22Rv1 (cell line): ENCODE data around the gene HAX1.
"Not testable (repeated sequence)": the region's sequence is repeated elsewhere in the genome, so short reads cannot be mapped to it uniquely, and the experiment has no call there.

Experiments
- H3K27ac ChIP-seq: fragments of 450-650 bp; 2 replicates; pipeline ENCODE4 v1.5.1; 2017
- ZFX ChIP-seq: fragments of 450-650 bp; IDR thresholded peaks from 2 replicates; pipeline ENCODE4 v1.6.1; 2017; ENCODE audit warnings: antibody characterized with exemption, borderline replicate concordance
- TF ChIP-seq, protein P1 (sequence below): fragments of 450-650 bp; IDR thresholded peaks from 2 replicates; pipeline ENCODE4 v1.5.1; 2017; ENCODE audit warnings: mild to moderate bottlenecking

HAX1 gene

DNA sequence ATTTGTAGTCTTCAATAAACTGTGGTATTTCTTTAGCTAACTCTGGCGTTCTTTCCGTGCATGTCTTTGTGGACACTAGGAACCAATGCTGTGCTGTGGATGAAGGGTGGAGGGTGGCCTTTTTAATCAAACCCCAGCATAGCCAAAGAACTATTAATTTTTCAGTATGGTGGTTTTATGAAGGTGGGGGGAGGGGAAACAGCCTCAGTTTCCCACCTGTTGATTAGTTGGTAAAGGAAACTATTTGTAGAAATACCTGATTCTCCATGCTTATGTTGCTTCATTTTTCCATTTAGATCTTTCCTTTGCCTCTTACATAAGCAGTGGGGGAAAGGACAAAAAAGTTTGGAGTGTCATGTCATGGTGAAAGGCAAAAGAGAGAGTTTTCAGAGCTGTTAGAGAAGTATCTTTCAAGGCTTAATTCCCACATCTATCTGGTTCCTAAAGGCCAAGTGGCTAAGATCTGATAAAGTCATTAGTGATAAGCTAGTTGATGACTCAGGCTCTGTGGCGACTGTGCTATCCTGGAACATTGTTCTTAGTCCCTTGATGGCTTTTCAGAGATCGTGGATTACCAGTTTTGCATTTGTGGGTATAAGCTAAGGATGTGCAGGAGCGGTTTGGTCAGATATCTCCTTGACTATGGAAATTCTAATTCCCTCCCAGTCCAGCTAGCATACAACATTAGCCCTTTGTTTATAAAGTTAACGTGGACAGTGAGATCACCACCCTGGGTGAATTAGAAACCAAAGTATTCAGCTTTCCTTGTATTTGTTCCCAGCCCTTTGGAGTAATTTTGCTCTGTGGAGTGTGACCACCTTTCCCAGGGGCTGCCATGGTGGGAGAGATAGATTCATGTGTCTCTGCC lies 8.7 kb upstream of the HAX1 start:
- no peak overlapping the region; the same call in 1 of the 2 replicates for H3K27ac ChIP-seq
- TF ChIP-seq ZFX = no peak

GRCh38 chr1:154264454-154264853 lies 8.0 kb upstream of the HAX1 start:
- no peak overlapping the region; the same call in 1 of the 2 replicates for H3K27ac ChIP-seq
- TF ChIP-seq ZFX = no peak
- TF ChIP-seq, protein P1, sequence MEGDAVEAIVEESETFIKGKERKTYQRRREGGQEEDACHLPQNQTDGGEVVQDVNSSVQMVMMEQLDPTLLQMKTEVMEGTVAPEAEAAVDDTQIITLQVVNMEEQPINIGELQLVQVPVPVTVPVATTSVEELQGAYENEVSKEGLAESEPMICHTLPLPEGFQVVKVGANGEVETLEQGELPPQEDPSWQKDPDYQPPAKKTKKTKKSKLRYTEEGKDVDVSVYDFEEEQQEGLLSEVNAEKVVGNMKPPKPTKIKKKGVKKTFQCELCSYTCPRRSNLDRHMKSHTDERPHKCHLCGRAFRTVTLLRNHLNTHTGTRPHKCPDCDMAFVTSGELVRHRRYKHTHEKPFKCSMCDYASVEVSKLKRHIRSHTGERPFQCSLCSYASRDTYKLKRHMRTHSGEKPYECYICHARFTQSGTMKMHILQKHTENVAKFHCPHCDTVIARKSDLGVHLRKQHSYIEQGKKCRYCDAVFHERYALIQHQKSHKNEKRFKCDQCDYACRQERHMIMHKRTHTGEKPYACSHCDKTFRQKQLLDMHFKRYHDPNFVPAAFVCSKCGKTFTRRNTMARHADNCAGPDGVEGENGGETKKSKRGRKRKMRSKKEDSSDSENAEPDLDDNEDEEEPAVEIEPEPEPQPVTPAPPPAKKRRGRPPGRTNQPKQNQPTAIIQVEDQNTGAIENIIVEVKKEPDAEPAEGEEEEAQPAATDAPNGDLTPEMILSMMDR = no peak

DNA sequence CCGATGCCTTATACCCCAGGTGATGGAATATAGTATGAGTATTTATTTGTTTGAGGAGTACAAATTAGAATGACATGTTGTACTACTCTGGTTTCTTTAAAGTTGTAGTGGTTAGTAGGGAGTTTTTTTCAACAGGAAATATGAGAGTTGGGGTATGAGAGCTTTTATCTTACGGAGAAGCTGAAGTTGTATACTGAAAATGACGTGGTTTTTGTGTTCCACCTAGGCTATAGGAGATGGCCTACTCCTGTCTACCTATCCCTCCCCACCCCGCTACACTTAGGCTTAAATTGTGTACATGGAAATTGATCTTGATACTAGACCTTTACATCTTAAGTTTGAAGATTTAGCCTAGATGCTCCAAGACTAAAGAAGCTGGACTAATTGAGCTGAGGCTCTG lies 6.8 kb upstream of the HAX1 start:
- TF ChIP-seq, protein P1 = no peak
- TF ChIP-seq ZFX = no peak
- H3K27ac ChIP-seq = no peak overlapping the region

DNA sequence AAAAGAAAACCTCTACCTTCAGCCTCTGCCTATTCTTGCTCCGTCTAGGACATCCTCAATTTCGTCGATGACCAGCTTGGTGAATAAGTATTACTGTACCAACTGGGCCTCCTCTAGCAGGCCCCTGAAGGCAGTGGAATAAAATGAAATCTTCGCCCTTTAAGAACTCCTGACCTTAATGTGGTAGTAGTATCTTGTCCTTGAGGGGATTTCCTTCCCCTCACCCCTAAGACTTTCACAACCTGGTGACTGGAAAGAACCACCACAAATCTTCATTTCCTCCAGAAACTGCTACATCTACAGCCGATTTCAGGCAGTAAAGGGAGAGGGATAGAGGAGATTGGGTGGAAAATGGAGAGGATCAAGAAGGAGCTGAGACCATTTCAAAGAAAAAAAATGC lies 1.6 kb upstream of the HAX1 start:
- TF ChIP-seq, protein P1 = no peak
- TF ChIP-seq ZFX = no peak
- peak overlapping the region; percentile 94 for H3K27ac ChIP-seq

- TF ChIP-seq, protein P1 = no peak
- no peak for TF ChIP-seq ZFX
- peak overlapping the region; percentile 94 for H3K27ac ChIP-seq
Measured at GRCh38 chr1:154272999-154273563, 652 bp downstream of the HAX1 start.

DNA sequence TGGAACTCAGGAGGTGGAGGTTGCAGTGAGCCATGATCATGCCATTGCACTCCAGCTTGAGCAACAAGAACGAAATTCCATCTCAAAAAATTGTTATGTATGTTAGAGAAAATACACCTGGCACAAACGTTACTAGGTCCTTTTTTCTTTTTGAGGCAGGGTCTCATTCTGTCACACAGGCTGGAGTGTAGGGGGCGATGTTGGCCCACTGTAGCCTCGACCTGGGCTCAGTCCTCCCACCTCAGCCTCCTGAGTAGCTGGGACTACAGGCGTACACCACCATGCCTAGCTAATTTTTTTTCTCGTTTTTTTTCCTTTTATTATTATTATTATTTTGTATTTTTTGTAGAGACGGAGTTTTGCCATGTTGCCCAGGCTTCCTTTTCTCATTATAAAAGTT lies 4.4 kb downstream of the HAX1 start:
- TF ChIP-seq, protein P1 = peak; percentile 67
- no peak for TF ChIP-seq ZFX
- H3K27ac ChIP-seq = no peak overlapping the region

DNA sequence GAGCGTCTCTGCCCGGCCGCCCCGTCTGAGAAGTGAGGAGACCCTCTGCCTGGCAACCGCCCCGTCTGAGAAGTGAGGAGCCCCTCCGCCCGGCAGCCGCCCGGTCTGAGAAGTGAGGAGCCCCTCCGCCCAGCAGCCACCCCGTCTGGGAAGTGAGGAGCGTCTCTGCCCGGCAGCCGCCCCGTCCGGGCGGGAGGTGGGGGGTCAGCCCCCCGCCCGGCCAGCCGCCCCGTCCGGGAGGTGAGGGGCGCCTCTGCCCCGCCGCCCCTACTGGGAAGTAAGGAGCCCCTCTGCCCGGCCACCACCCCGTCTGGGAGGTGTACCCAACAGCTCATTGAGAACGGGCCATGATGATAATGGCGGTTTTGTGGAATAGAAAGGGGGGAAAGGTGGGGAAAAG lies 15.2 kb downstream of the HAX1 start:
- H3K27ac ChIP-seq = not testable (repeated sequence)

GRCh38 chr1:154288661-154289060 lies 16.2 kb downstream of the HAX1 start:
- H3K27ac ChIP-seq = no peak overlapping the region
- TF ChIP-seq, protein P1 = no peak
- TF ChIP-seq ZFX = no peak
